Measurements from ENCODE around the gene PHLDB1. TPM values are rescaled to one million over a fixed set of nuclear protein-coding genes. Genes with fewer than 3 reads are reported as not detected.

The PHLDB1 gene
- total RNA-seq, 3 donors from 2014 or later = 79.4 to 116 (median 115) TPM

- ATAC-seq (no peak), DNase-seq (peak in 1 of 3 donors; percentile 36)
- Histone ChIP-seq H3K4me1 (ENCODE audit: low read depth) (peaks cover 18% of the 10 kb centered on the region), H3K4me3 (no peak overlapping the region), H3K9me3 (no peaks in the 10 kb centered on the region), H3K36me3 (ENCODE audit: low read depth) (no peaks in the 10 kb centered on the region)
- intact Hi-C loops (cut with DNase I, micrococcal nuclease) = no loop called here
- TF ChIP-seq CTCF (IDR thresholded peaks at IDR 0.05) = no peak
Observed at GRCh38 chr11:118688851-118689502, 81.6 kb downstream of the PHLDB1 start.

GRCh38 chr11:118689503-118689851 is 82.1 kb downstream of the PHLDB1 start:
- ATAC-seq (peak; percentile 17), DNase-seq (peak in 1 of 3 donors; percentile 60)
- no peak for TF ChIP-seq CTCF (IDR thresholded peaks at IDR 0.05)
- intact Hi-C loops (cut with DNase I, micrococcal nuclease) = no loop called here
- Histone ChIP-seq H3K9me3 (no peaks in the 10 kb centered on the region), H3K4me1 (ENCODE audit: low read depth) (peaks cover 18% of the 10 kb centered on the region), H3K4me3 (no peak overlapping the region), H3K36me3 (ENCODE audit: low read depth) (no peaks in the 10 kb centered on the region)

- intact Hi-C loops (cut with DNase I, micrococcal nuclease) = loop anchor here (5.0 to 10.0 kb wide), 2 partner anchors 265 to 267 kb away; partner anchors contain the start of gene UPK2 (in 2 of the 2)
- peak; percentile 95 for ATAC-seq
- peaks cover 18% of the 10 kb centered on the region for H3K4me1 ChIP-seq (ENCODE audit: low read depth)
- H3K4me3 ChIP-seq = no peak overlapping the region
- peak; percentile 93 to 96 (median 95) for DNase-seq
- H3K36me3 ChIP-seq (ENCODE audit: low read depth) = no peaks in the 10 kb centered on the region
- H3K9me3 ChIP-seq = no peaks in the 10 kb centered on the region
- peak; percentile 80 for TF ChIP-seq CTCF (IDR thresholded peaks at IDR 0.05)
Observed at GRCh38 chr11:118689852-118690552, 82.6 kb downstream of the PHLDB1 start.

- ATAC-seq (no peak), DNase-seq (peak in 1 of 3 donors; percentile 11)
- TF ChIP-seq CTCF (IDR thresholded peaks at IDR 0.05) = no peak
- peaks cover 18% of the 10 kb centered on the region for H3K4me1 ChIP-seq (ENCODE audit: low read depth)
- H3K4me3 ChIP-seq = no peak overlapping the region
- H3K9me3 ChIP-seq = no peaks in the 10 kb centered on the region
- H3K36me3 ChIP-seq (ENCODE audit: low read depth) = no peaks in the 10 kb centered on the region
- intact Hi-C loops (cut with DNase I, micrococcal nuclease) = loop anchor here (5.0 to 10.0 kb wide), 2 partner anchors 264 to 267 kb away; partner anchors contain the start of gene UPK2 (in 2 of the 2)
Observed at GRCh38 chr11:118690553-118691304, 83.3 kb downstream of the PHLDB1 start.

- Histone ChIP-seq H3K4me1 (ENCODE audit: low read depth) (peaks cover 18% of the 10 kb centered on the region), H3K9me3 (no peaks in the 10 kb centered on the region), H3K4me3 (no peak overlapping the region), H3K36me3 (ENCODE audit: low read depth) (no peaks in the 10 kb centered on the region)
- DNase-seq (peak; percentile 21 to 60 (median 40)), ATAC-seq (no peak)
- TF ChIP-seq CTCF (IDR thresholded peaks at IDR 0.05) = no peak
- intact Hi-C loops (cut with DNase I, micrococcal nuclease) = loop anchor here (5.0 to 10.0 kb wide), 2 partner anchors 263 to 265 kb away; partner anchors contain the start of gene UPK2 (in 2 of the 2)
Observed at GRCh38 chr11:118691926-118692830, 84.8 kb downstream of the PHLDB1 start.

All from mucosa of descending colon (tissue), 3 donors.